Smooth muscle cell (in vitro differentiated cells): ENCODE measurements around the gene LRSAM1. TPM values are rescaled to one million over a fixed set of nuclear protein-coding genes. Genes with fewer than 3 reads are reported as not detected.

Experiments used
- DNase-seq: peaks from one replicate; lab custom pipeline; 2025; ENCODE audit not compliant: unreplicated experiment; lab: John Stamatoyannopoulos, UW
- H2AFZ ChIP-seq: fragments of 200-600 bp; sonication (generic); 2 replicates; pipeline ENCODE4 v1.6.0; 2016; ENCODE audit warnings: antibody characterized with exemption, low read depth, mild to moderate bottlenecking
- H3F3A ChIP-seq: fragments of 200-600 bp; sonication (generic); 2 replicates; pipeline ENCODE4 v1.6.0; 2017; ENCODE audit warnings: antibody characterized with exemption, low read depth
- H3K27ac ChIP-seq: fragments of 200-600 bp; sonication (generic); 2 replicates; pipeline ENCODE4 v1.5.1; 2016; ENCODE audit warnings: low read depth, mild to moderate bottlenecking
- H3K27me3 ChIP-seq: fragments of 200-600 bp; sonication (generic); 2 replicates; pipeline ENCODE4 v1.6.1; 2016; ENCODE audit warnings: low read depth, mild to moderate bottlenecking
- H3K36me3 ChIP-seq: fragments of 200-600 bp; sonication (generic); 2 replicates; pipeline ENCODE4 v1.5.1; 2016; ENCODE audit warnings: low read depth
- H3K4me1 ChIP-seq: fragments of 200-600 bp; sonication (generic); 2 replicates; pipeline ENCODE4 v1.5.1; 2016; ENCODE audit warnings: low read depth
- H3K4me2 ChIP-seq: fragments of 200-600 bp; sonication (generic); 2 replicates; pipeline ENCODE4 v1.6.0; 2016; ENCODE audit warnings: mild to moderate bottlenecking
- H3K4me3 ChIP-seq: fragments of 200-600 bp; sonication (generic); 2 replicates; pipeline ENCODE4 v1.5.1; 2016; ENCODE audit warnings: mild to moderate bottlenecking
- H3K79me2 ChIP-seq: fragments of 200-600 bp; sonication (generic); 2 replicates; pipeline ENCODE4 v1.6.0; 2016; ENCODE audit warnings: low read depth, mild to moderate bottlenecking
- H3K9ac ChIP-seq: fragments of 200-600 bp; sonication (generic); 2 replicates; pipeline ENCODE4 v1.6.0; 2016; ENCODE audit warnings: low read depth
- H3K9me3 ChIP-seq: fragments of 200-600 bp; sonication (generic); replicated peaks from 2 replicates; pipeline ENCODE4 v1.5.1; 2016; ENCODE audit warnings: low read depth
- H4K20me1 ChIP-seq: fragments of 200-600 bp; sonication (generic); 2 replicates; pipeline ENCODE4 v1.6.0; 2016; ENCODE audit warnings: low read depth
- CTCF ChIP-seq: fragments of 200-600 bp; sonication (generic); IDR thresholded peaks from 2 replicates; pipeline ENCODE4 v1.5.1; 2017; ENCODE audit warnings: borderline replicate concordance, mild to moderate bottlenecking, antibody characterized with exemption; ENCODE audit not compliant: insufficient read depth, poor library complexity, severe bottlenecking
- WGBS: methylation state at CpG from one replicate; pipeline ENCODE4 v1.1.7; 2016; ENCODE audit warnings: low lambda C conversion rate; 5-methylcytosine and 5-hydroxymethylcytosine counted together
- polyA plus RNA-seq: library from polyadenylated mRNA; unstranded; fragments of >200 nt; fragmentation: Nextera tagmentation; extraction: Ambion mirVana; gene quantifications from 2 replicates; pipeline ENCODE4 v1.2.1, GENCODE V29; 2016
- total RNA-seq: library from RNA; depleted of rRNA; stranded (reverse); fragments of >200 nt; gene quantifications from 2 replicates; pipeline ENCODE4 v1.2.3, GENCODE V29; 2014

The LRSAM1 gene
- total and polyA plus RNA-seq, 2 experiments from 2014 or later: 10.5 to 27.0 TPM

- WGBS: 97% methylated on average over 37 of the region's 40 CpGs
- peaks cover 20% of the 10 kb centered on the region for H3K79me2 ChIP-seq
These were observed 56.7 kb downstream of the LRSAM1 start for GRCh38 chr9:127507751-127508648.

GRCh38 chr9:127508901-127509260 lies 57.6 kb downstream of the LRSAM1 start:
- Histone ChIP-seq H3K9me3 (no peaks in the 10 kb centered on the region), H3K79me2 (peaks cover 20% of the 10 kb centered on the region), H3K9ac (no peak overlapping the region), H2AFZ (no peak overlapping the region), H4K20me1 (peaks cover 77% of the 10 kb centered on the region), H3K4me3 (no peak overlapping the region), H3K27ac (no peak overlapping the region), H3K36me3 (peaks cover 5% of the 10 kb centered on the region), H3K27me3 (no peaks in the 10 kb centered on the region), H3F3A (no peaks in the 10 kb centered on the region), H3K4me1 (no peaks in the 10 kb centered on the region), H3K4me2 (no peak overlapping the region)
- TF ChIP-seq CTCF: no peak
- no peak for DNase-seq
- WGBS: 93% methylated on average over 15 of the region's 19 CpGs

More at GRCh38 chr9:127507751-127508648, 56.7 kb downstream of the LRSAM1 start:
- no peak for TF ChIP-seq CTCF
- H3K27ac ChIP-seq: no peak overlapping the region
- no peaks in the 10 kb centered on the region for H3K4me1 ChIP-seq
- no peaks in the 10 kb centered on the region for H3F3A ChIP-seq
- H3K4me2 ChIP-seq: peak overlapping the region; percentile 48
- H3K4me3 ChIP-seq: no peak overlapping the region
- H4K20me1 ChIP-seq: peaks cover 77% of the 10 kb centered on the region
- H3K36me3 ChIP-seq: peaks cover 5% of the 10 kb centered on the region
- no peak overlapping the region for H2AFZ ChIP-seq
- no peak for DNase-seq
- no peak overlapping the region for H3K9ac ChIP-seq
- H3K27me3 ChIP-seq: no peaks in the 10 kb centered on the region
- H3K9me3 ChIP-seq: no peaks in the 10 kb centered on the region

- no peak overlapping the region for H3K4me3 ChIP-seq
- DNase-seq: no peak
- H3K36me3 ChIP-seq: peaks cover 5% of the 10 kb centered on the region
- no peak overlapping the region for H3K27ac ChIP-seq
- no peak overlapping the region for H2AFZ ChIP-seq
- WGBS: 96% methylated on average over 12 of the region's 13 CpGs
- TF ChIP-seq CTCF: no peak
- H3K79me2 ChIP-seq: peaks cover 20% of the 10 kb centered on the region
- no peaks in the 10 kb centered on the region for H3K27me3 ChIP-seq
- H4K20me1 ChIP-seq: peaks cover 79% of the 10 kb centered on the region
- no peak overlapping the region for H3K9ac ChIP-seq
- no peaks in the 10 kb centered on the region for H3K4me1 ChIP-seq
- H3K4me2 ChIP-seq: no peak overlapping the region
- no peaks in the 10 kb centered on the region for H3K9me3 ChIP-seq
- no peaks in the 10 kb centered on the region for H3F3A ChIP-seq
These were observed 58.1 kb downstream of the LRSAM1 start for GRCh38 chr9:127509261-127509954.
